Measurements from ENCODE around the gene CABS1.

The CABS1 gene

DNA sequence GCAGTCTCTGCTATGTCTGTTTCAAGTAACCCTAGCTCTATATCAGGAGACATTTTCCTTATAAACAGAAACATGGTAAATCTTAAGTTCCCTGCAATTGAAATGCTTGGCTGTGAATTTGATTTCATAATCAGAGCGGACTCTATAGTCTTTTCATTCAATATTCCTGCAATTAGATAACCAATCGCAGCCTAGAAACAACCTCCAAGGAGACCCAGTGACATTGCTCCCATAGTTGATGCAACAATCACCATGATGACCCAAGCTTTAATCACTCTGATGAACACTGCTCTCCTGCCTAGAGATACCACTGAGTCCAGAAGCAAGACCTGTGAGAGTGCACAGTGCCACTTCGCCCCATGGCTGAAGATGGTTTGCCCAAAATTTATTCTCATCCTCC is at the start of gene CABS1:
TSS of gene CABS1 (plus strand) at position 301 of the 400 bp plus-strand sequence. CDS start at position 360, 59 bp downstream.
- DNase-seq (ENCODE audit: low read depth) = no peak

DNA sequence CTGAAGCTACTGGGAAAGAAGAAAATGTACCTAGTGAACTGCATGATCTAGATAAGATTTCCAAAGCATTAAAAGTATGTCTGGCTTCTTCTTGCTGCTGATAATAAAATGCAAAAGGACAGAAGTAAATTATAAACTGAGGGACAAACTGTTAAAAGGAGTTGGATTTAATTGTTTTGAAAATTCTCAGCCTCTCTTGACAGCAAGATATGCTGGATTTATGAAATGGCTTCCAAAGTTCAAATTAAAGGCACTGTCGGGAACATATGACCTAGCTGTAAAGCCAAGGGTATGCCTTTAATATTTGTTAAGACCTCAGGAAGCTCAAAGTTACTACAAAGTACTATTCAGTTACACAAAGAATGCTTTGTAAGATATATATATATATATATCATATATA is 46.1 kb upstream of the CABS1 start:
- no peak for DNase-seq (ENCODE audit: low read depth)

DNA sequence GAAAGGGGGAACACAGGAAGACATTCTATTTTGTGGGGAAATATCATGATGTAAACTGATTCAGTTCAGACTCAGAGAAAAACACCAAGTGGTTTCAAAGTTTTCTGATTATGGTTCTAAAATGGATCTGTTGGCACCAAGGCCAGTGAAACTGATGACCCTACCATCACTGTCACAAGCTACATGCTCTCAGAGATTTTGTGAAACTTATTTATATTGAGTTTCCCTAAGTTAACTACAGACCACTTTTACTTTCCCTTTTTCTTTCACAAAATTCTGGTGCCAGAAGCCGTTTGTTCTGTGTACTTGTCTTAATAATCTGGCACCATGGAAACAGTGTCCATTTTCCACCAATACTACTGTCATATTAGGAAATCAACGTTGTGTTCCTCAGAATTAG is 43.4 kb upstream of the CABS1 start:
- no peak for DNase-seq (ENCODE audit: low read depth)

- DNase-seq (ENCODE audit: low read depth) = no peak
Observed at GRCh38 chr4:70297576-70297975, 37.2 kb upstream of the CABS1 start.

- no peak for DNase-seq (ENCODE audit: low read depth)
Observed at GRCh38 chr4:70298051-70298450, 36.7 kb upstream of the CABS1 start.

- no peak for DNase-seq (ENCODE audit: low read depth)
Observed at GRCh38 chr4:70299643-70300042, 35.1 kb upstream of the CABS1 start.

- DNase-seq (ENCODE audit: low read depth) = no peak
Observed at GRCh38 chr4:70300215-70300614, 34.6 kb upstream of the CABS1 start.

GRCh38 chr4:70303090-70303489 is 31.7 kb upstream of the CABS1 start:
- no peak for DNase-seq (ENCODE audit: low read depth)

- no peak for DNase-seq (ENCODE audit: low read depth)
Observed at GRCh38 chr4:70305601-70306000, 29.2 kb upstream of the CABS1 start.

DNA sequence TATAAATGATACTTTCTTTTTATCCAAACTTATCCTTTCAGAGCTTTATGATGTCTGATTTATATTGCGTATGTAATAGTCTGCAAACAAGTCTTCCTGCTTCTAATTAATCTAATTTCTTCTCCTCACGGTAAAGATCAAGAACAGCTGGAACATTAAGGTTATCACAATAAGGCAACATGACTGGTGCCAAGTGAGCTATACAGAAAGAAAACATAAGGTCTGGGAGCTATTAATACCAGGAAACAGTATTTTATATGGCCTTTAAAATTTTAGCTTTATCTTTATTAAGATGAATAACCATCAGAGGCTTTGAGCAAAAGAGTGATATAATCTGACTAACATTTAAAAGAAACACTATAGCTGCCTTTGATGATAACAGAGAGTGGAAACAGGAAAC is 28.7 kb upstream of the CABS1 start:
- DNase-seq (ENCODE audit: low read depth) = no peak

GRCh38 chr4:70313736-70314135 is 21.0 kb upstream of the CABS1 start:
- DNase-seq (ENCODE audit: low read depth) = no peak

- DNase-seq (ENCODE audit: low read depth) = no peak
Observed at GRCh38 chr4:70315928-70316327, 18.9 kb upstream of the CABS1 start.

DNA sequence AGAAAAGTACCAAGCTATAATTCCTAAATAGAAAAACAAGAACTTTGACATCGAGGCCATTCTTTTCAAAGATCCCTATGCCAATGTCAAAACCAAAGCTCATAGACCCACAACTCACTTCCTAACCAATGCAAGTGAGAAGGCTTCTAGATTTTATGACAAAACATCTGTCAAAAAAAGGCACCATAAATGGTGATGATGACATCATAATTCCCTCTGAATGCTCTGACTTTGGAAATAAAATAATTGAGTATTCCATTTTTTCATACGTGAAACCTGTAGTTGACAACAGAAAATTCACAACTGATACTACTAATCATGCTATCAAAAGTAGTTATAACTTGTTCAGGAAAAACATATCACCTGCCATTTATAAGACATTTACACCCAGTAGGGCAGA is 8.7 kb upstream of the CABS1 start:
- DNase-seq (ENCODE audit: low read depth) = no peak

DNA sequence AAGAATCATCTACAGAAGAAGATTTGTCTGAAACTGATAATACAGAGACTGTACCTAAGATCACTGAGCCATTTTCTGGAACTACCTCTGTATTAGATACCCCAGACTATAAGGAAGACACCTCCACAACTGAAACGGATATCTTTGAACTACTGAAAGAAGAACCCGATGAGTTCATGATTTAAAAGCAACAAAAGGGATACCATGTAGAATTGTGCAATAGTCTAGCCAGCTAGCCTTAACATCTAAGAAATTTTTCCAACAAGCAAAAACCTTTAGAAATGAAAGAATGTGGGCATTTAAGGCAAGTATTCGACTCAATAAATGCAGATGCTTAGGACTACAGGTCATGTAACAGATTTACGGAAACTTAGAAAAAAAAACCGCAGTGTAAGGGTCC is 1.3 kb downstream of the CABS1 start:
- DNase-seq (ENCODE audit: low read depth) = no peak

DNA sequence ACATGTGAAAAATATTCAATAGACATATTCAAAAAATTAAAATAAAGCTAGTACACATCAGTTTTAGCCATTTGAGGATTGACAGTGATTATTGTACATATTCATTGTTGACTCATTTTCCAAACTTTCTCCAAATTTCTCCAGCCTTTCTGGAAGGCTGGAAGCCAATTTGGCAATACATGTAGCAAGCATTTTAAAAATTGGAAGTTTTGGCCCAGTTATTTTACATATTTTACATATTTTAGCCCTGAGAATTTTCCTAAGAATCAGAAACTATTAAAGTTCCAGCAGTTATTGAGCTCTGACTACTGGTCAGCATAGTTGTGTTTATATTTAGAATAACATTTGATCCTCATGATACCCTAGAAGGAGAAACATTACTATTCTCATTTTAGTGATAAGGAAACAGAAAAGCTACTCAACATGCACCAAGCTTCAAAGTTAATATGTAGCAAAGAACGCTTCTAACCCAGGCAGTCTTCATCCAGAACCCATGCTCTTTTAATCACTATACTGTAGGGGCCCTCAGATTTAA is 3.2 kb downstream of the CABS1 start:
- no peak for DNase-seq (ENCODE audit: low read depth)

GRCh38 chr4:70356185-70356584 is 21.4 kb downstream of the CABS1 start:
- DNase-seq (ENCODE audit: low read depth) = no peak

GRCh38 chr4:70359115-70359661 is 24.4 kb downstream of the CABS1 start:
- DNase-seq (ENCODE audit: low read depth) = no peak

GRCh38 chr4:70360460-70360859 is 25.7 kb downstream of the CABS1 start, which contains the start of gene SMR3A:
Gene SMR3A, plus strand, starts transcription at chr4:70360760. Its CDS starts 1,356 bp downstream, at chr4:70362116.
- no peak for DNase-seq (ENCODE audit: low read depth)

- DNase-seq (ENCODE audit: low read depth) = no peak
Observed at GRCh38 chr4:70364002-70364401, 29.2 kb downstream of the CABS1 start.

DNA sequence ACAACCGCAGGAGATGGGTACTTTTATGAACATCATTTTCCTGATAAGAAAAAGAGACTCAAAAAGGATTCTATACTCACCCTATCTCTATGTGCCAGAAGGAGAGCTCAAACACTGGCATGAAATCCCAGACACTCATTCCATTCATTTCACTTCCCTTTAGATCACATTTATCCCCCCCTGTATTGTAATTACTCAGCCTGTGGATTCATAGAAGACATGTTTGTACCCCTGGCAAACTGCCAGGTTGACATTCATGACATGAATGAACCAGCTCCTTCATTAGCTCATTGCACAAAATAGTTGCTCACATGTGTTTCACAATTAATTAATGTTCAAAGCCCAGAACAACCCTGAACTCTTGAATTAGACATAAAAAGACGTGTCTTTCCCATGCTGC is 30.7 kb downstream of the CABS1 start:
- DNase-seq (ENCODE audit: low read depth) = no peak

GRCh38 chr4:70367813-70368212 is 33.0 kb downstream of the CABS1 start:
- DNase-seq (ENCODE audit: low read depth) = no peak

DNA sequence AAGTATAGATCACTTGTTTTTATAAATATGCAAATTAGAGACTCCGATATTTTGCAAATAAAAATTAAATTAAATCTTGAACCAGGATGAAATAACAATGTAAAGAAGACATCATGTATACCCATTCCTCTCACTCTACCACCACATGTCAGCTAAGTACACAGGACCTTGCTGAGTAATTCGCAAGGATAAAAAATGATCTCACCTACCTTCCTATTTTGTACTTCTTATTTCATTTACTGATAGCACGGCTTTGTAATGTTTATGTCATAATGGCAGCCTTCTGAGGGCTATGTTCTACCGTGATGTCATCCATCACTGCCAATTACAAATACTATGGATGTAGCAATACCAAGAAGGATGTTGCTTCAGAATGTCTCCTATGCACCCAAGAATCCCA is 37.2 kb downstream of the CABS1 start:
- no peak for DNase-seq (ENCODE audit: low read depth)

DNA sequence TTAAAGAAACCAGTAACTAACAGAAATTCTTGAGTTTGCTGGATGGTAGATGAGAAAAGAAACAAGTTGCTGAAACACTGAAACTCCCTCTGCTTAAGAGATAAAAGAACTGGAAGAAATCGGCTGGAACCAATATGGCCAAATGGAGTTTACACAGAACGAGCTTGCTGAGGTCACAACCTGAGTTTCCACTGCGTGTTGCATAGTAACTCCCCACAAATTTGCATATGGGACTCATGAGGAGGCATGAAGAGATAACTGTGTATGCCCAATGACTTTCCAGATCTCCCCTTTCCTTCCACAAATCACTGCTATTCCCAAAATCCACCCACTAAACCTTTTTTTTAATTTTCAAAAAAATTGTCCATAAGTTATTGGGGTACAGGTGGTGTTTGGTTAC is 38.0 kb downstream of the CABS1 start:
- no peak for DNase-seq (ENCODE audit: low read depth)

GRCh38 chr4:70380578-70380977 is 45.8 kb downstream of the CABS1 start:
- DNase-seq (ENCODE audit: low read depth) = no peak

Measured in EH (cell line).